Stimulated activated CD4-positive, alpha-beta T cell treated with anti-CD3 and anti-CD28 coated beads, Interleukin-1b, Interleukin-23, amount 100 ng/mL, for 1 hour (primary cell): ENCODE results near the gene RERE.
"Not testable (repeated sequence)": the region's sequence is repeated elsewhere in the genome, so short reads cannot be mapped to it uniquely, and the experiment has no call there.

ENCODE experiments used
- DNase-seq, 2 donors: peaks; one replicate each; pipeline ENCODE4 v3.0.0-alpha.2; 2020; ENCODE audit warnings: low read depth in 2 of 2

Gene RERE

DNA sequence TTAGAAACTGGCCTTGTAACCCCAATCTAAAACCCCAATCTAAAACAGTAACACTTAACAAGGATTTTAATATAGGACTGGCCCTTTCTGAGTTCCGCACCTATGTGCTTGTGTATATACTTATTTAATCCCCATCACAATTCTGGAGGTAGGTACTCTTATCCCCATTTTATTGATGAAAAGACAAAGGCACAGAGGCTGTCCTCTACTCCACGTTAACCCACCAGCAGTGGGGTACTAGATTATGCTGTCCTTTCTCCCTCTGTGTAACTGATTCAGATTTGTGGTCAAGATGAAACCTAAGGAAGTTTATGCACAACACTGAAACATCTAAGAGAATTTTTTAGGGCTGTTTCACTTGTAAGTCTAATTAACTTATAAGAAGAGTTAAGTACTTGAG lies 175.3 kb downstream of the RERE start:
- no peak for DNase-seq

- DNase-seq: no peak
Observed at GRCh38 chr1:8641377-8641997, 176.0 kb downstream of the RERE start.

DNA sequence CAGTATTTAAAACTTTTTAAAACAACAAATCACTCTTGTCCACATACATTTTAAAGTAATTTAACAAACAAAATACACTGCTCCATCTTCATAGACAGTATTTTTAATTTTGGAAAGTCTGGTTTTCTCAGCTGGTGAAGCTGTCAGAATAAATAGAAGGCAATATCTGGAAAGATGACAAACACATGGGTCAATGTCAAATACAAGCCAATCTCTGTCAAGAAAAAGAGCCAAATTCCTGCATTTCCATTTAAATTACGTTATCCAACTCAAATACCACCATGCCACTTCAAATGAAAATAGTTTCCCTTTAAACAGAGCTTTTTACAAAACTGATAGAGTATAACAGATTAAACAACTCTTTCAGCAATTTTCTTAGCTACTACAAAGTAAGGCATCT lies 176.5 kb downstream of the RERE start:
- DNase-seq: no peak

DNA sequence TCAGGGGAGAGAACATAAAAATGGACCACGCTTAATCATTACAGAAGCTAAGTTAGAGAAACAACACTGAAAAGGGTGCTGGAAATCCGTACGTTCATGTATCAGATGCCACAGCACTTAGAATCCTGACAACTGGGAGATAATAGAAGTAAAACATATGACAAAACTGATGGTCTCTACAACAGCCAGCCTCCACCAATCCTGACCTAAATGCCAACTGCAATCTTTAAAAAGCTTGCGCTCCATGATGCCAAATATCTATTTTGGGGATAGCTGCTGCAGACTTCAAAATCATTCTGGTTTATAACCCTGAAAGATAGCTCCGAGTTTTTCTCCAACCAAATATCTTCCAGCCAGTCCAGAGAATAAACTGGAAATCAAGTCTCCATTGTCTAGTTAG lies 178.3 kb downstream of the RERE start:
- DNase-seq: no peak

GRCh38 chr1:8633741-8634501 lies 183.5 kb downstream of the RERE start:
- no peak for DNase-seq

DNA sequence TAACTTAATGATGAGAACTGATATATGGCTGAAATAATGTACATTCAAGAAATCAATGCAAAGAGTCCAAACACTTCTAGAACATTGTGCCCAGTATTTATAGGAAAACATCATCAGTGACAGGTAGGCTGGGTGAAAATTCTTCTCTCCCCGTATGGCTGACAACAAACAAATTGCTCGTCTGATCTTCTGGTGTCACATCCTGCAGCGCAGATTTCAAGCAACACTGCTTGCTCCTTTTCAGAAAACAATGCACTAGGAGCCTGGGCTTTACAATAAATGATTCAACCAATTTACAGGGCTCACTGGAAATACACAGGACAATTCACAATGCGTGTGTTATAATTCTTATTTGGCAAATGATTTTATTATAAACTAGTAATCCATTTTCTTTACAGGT lies 185.3 kb downstream of the RERE start:
- no peak for DNase-seq

GRCh38 chr1:8631163-8631562 lies 186.3 kb downstream of the RERE start:
- DNase-seq: no peak

DNA sequence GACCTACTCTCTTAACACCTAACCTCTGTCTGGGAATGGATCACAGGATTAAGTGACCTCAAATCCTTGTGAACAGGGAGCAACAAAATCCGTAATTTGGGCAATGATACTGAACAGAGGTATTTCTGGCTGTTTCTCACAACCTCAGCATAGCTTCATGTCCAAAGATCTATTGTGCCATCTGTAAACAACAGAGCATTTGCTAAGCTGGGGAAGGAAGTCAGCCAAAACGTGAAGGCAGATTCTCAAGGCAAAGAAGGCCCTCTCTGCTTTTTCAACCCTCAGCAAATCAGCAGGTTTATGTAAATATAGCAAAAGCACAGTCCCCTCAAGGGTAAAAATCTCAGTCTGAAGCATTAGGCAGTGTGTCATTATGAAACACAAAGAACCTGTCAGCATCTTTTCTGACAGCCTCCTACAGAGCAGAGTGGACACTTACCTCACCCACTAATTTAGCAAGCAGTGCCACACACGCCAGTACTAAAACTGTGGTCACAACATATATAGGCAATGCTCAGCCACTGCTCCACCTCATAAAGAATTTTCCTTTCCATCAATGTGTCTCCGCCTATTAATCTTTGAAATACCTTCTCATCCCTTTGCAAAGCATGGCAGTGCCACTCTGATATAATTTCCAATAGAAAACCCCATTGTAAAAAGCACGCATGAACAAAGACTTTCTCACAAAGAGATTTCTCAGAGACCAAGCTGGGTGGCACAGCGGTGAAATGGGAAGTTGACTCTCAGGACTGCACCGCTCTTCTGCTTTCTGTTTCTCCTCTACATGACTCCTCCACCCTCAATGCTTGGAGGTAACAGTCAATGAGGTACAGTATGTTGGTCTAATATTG lies 188.0 kb downstream of the RERE start:
- no peak for DNase-seq

- DNase-seq: no peak
Observed at GRCh38 chr1:8628606-8629005, 188.8 kb downstream of the RERE start.

- no peak for DNase-seq
Observed at GRCh38 chr1:8627728-8628127, 189.7 kb downstream of the RERE start.

DNA sequence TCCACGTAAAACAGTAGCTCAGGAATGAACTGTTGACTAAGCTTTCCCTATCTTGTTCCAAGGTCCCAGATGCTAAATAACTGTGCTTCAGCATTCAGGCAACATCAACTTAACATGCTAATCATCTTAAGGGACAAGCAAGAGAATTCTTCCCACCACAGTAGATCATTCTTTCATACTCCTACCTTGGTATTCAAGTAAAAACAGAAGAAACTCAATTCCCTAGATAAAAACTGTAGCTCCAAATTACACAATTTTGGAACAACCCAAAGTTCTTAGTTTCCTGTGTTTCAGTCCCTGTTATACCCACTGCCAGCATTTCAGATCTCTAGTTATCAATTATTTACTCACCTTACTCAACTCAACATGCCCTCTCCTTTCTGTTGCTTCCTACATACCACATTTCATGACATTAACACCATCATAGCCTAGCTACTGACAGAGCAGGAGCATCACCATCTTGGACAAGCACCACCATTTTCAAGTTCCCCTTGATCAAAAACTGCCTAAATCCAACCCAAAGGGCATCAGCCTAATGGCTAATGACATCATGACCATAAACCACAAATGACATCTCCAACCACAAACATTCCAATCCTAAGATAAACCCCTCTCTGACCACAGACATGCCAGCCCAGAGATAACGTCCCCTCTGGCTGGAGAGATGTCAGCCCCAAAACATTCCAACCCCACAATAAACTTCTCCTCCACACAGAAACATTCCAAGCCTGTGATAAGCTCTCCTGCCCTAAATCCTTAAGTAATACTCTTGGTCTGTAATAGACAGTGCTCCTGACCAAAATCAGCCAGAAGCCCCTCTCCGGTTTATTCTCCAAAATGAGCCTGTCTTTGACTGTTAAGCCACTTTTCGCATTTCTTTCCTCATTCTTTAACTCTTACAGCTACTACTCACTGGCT lies 191.2 kb downstream of the RERE start:
- DNase-seq: no peak

DNA sequence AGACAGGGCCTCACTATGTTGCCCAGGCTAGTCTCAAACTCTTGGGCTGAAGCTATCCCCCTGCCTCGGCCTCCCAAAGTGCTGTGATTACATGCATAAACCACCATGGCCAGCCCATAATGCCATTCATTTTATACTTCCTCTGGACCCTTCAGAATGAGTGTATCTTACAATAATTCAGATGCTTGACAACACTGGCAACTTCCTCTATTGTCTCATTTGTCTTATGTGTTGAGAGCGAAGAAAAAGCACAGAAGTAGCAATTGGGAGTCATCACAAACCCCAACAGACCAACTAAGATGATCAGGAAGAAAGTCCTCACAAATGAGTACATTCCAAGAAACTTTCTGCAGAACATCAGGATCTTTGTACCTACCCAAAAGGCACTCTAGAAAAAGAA lies 191.9 kb downstream of the RERE start:
- DNase-seq: no peak

- DNase-seq: not testable (repeated sequence)
Observed at GRCh38 chr1:8623651-8624192, 193.7 kb downstream of the RERE start.

DNA sequence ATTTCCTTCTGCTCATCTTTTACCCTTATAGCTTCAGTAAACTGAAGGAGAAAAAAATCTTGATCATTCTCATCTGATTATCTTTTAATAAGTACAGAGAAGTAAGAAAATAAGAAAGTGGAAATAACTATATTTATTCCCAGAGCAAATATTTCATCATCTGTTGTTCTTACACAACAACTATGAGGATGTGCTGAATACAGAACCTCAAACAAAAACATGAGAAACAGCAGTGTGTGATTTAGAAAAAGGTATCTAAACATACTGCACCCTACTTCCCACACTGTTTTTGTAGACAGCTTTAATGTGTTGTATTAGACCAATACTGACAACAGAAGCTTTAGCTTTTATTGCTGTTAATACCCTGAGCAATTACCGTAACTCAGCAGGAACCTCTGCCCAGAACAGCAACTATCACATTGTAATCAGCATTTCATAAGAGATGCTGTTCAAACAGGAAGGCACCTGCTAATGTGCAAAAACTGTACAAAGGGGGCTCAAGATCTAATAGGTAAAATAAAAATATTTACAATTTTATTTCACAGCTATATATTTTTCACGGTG lies 195.6 kb downstream of the RERE start:
- DNase-seq: not testable (repeated sequence)

- DNase-seq: not testable (repeated sequence)
Observed at GRCh38 chr1:8621034-8621582, 196.3 kb downstream of the RERE start.

DNA sequence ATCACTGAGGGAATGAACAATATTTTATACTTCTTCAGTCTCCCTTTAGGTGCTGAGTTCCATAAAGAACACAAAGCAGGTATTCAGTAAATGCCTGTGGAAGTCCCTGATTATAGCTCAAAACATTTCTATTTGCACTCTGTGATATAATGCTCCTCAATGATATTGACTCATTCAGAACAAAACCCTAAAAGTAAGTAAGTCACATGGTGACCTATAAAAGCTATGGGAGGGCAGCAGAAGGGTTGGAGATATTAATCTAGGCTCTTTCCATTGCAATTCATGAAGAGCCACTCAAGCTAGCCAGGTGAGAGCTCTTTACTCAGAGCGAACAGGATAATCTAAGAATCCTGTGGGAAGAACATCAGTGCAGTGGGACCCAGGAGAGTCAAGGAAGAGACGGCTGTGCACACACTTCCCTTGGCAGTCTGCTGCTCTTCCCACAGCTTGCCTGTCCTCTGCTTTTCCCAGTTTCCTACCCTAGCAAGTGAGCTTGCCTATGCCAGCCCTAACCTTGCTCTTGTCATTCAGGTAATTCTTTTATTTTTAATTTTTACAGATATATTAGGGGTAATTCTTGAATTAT lies 197.4 kb downstream of the RERE start:
- not testable (repeated sequence) for DNase-seq

DNA sequence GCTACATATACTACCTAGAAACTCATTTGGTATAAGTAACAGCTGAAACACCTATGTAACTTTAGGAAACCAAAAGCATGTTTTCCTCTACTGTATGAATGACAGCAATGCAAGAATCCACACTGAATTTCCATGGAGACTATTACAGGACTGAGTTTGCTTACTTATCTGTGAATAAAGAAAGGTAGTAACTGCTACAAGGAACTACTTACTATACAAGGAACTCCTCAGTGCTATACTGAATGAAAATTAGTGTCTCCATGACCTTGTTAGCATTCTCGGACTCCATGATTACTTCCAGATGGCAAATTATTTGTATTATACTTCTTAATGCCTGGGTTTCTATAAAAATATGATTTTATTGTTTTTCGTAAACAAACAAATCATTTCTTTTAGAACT lies 198.0 kb downstream of the RERE start:
- not testable (repeated sequence) for DNase-seq

DNA sequence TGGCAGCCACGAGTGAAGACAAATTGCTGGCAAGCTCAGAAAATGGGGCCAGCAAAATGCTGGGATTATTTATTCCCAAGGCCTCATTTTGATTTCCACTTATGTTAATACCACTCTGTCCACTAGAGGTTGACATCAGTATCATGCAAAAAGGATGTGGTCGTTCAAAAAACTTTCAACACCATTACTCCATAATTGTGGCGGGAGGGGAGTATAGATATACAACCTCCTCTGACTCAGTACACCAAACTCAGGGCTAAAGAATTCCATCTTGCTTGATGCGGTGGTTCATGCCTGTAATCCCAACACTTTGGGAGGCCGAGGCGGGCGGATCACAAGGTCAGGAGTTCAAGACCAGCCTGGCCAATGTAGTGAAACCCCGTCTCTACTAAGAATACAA lies 200.6 kb downstream of the RERE start:
- not testable (repeated sequence) for DNase-seq

DNA sequence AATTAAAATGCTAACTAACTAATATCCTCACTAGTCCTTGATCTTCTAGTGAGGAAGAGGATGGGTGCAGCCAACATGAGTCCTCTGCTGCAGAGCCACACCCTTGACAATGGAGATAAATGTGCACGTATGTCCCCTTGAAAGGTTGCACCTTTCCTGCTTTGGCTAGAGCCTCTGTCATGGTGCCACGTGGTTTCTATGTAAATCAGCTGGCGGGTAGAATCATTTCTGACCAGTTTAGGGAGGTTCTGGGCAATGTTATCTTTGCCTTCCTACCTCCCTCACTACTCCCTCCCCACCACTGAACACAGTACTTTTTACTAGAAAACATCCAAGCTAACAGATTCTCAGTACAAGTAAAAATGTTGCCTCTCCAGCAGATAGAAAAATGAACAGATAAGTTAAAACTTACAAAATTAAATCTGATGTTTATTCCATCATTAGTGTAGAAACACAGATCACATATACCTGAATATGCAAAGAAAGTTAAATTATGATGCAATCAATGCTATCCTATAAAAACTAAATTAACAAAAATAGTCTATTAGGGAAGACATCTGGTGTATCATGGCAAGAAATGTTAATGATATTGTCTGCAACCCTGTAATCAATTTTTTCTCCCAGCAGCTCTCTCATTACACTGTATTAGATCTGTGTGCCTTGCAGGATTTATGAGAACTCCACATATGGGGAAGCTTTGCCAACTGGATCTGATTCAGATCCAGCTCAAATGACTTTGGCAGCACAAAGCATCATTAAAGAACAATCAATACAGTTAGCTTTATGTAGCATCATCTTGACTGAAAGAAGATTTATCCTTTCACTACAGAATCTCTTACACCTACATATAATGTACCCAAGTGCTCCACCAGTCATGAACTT lies 205.6 kb downstream of the RERE start:
- not testable (repeated sequence) for DNase-seq
